T-helper 2 cell treated with Interferon-gamma antibody and Interleukin-4, amounts not matched to agents 100 ng/mL and 5 ng/mL, for 36 hours (primary cell): ENCODE data around the gene HHLA2. TPM values are rescaled to one million over a fixed set of nuclear protein-coding genes. Genes with fewer than 3 reads are reported as not detected.

ENCODE experiments used
- intact Hi-C: fragments of 100-400 bp; cut with micrococcal nuclease; formaldehyde crosslinking; loops from one replicate; pipeline ENCODE4 v1.15.1; 2023
- total RNA-seq: library from RNA; stranded (reverse); gene quantifications from 2 replicates; pipeline ENCODE4 v1.2.3, GENCODE V29; 2022

Gene HHLA2
- total RNA-seq, 1 donor from 2014 or later = 2.5 TPM

DNA sequence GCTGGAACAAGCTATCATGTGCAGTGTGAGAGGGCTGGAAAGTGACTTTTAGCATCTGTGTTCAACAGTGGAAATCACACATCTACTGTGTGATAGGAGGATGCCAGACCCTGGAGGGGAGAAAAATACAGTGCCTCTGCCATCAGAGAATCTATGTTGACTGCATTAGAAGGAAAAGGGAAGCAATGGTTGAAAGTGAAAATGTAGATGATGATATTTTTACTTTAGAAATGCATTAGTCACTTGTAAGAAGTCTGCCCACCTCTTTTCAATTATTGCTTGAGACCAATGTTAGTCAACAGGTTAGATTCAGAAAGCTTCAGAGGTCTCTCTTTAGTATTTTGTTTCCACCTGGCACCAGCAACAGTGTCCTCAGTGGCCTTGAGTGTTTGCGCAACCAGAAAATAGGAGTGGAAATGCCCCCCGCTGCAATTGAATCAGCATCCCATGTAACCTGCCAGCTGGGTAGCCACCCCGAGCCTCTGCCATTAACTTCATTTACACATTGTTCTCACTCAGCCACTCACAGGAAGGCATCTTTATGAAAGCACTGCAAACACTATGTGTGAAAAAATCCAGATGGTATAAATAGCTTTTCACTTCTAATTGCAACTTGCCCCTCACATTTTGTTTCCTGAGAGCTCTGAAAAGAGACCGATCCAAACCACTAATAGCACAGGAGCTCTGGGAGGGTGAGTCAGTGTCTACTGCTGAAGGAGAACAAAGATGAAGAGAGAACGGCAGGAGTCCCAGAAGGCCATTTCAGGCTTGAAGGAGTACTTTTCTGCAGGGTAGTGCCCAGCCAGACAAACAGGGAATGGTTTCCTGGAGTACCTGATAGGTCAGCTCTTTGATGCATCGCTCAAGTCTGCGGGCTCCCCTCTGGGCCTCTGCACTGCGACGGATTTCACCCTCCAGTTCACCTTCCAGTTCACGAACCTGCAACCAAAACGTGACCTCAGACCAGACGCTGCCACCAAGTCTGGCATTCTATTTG lies 92.1 kb downstream of the HHLA2 start:
- intact Hi-C loops = no loop called here

DNA sequence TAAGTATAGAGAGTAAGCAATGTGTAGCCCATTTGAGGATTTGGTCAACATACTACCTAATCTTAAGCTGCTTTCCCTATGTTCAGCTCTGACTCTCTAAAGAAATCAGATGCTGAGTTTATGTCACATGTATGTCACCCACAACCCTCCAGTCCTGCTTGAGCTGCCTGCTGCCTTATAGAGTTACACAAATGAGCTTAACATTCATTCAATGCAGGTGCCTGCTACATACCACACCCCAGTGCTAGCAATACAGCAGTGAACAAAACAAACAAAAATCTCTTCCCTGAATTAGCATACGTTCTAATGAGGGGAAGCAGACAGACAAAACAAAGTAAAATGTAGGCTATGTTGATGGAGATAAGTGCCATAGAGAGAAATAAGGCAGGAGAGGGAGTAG lies 93.0 kb downstream of the HHLA2 start:
- intact Hi-C loops = no loop called here

DNA sequence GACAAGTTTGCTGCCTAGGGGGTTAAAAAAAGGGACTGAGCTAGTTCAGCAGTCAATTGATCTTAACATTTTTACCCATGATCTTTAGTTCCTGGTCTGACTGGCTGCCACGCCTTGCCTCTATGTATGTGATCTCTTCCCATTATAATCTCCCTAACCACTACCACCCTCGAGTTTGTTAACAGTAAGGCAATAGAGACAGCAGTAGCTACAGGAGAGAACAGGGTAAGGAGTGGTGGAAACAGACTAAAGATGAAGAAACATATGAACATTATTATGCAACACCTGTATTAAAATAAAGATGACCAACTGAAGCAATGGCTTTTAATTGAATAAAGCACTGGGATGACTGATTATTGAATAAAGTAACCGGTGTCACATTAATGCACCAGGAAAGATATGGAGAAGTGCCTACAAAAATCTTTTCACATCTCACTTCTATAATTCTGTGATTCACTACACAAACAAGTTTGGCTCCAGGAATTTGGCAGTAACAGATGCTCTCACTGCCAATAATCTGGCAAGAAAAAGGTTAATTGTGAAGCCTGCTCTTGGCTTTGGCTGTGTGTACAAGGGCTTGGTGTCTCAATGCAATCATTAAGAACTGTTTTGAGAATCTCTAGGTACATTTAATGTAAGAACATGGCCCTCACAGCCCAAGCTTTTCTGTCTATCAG lies 95.7 kb downstream of the HHLA2 start:
- intact Hi-C loops = no loop called here

DNA sequence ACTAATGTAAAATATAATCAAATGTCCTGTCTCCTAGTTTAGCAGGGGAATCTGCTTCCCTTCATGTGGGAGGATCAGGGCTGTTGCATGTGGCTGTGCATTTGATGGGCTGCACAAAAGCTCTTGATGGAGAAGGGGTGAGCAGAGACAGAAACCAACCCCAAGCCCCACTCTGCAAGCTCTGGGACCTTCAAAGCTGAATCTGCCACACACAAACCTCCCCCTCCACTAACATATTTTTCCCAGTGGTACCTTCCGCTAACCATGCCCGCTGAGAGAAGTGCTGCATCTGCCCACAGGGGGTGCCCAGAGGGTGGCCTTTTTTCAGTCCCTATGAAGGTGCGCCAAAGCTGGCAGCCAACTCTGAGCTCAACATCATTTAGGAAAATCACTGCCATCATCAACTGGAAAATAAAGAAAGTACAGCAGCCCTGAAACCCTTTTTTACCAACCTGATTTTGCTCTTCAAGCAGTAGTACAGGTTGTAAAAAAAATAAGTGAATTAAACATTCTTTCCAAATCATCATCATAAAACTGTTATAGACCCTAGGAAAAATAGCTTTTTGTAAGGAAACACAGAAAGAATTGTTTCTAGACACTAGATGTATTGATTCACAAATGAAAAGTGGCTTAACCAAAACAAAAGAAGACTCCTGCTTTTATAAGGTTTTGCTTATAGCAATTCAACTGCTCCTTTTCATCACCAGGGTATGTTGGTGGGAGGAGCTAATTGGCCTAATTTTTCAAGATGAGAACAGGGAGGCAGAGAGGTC lies 97.0 kb downstream of the HHLA2 start:
- intact Hi-C loops = no loop called here

DNA sequence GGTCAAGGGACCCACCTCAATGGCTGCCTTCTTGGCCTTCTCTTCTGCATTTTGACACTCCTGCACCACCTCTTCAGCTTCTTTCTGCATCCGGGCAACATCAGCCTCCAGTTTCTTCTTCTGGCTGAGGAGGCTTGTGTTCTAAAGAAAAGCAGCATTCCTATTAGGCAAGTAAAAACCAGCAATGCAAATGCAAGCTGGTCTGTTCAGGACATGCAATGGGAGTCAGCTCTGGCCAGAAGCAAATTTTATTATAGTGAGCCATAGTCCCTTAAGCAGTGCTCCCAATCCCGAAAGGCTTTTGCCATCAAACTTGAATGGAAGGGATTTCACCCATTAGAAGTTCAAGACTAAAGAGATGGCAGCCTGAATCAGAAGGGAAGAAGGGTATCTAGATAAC lies 97.7 kb downstream of the HHLA2 start:
- intact Hi-C loops = no loop called here

DNA sequence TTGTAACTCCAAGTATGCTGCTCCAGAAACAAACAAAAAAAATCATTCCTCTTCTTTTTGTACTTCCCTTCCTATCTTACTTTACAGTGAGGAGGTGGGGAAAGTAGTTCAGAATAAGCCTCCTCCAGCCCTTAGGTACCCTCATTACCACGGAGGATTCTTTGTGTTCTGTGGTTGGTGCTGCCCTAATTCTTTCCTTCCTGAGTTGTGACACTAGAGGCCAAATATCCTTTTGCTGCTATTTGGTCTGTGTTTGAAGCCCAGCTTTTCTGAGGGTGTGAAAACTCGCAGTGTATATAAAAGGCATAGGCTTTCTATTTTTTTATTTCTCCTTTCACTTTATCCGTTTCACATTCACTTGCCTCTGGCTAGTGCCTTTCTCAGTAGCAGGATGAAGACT lies 98.2 kb downstream of the HHLA2 start:
- intact Hi-C loops = no loop called here

DNA sequence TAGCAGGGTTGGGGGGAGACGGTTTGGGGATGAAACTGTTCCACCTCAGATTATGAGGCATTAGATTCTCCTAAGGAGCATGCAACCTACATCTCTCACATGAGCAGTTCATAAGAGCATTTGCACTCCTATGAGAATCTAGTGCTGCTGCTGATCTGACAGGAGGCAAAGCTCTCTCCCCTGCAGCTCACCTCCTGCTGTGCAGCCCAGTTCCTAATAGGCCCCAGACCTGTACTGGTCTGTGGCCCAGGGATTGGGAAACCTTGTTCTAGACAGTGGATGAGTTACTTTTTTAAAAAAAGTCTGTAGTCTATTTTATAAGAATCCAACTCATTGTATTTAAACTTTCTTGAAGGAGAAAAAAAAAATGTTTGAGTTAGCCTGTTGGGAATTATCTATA lies 100.0 kb downstream of the HHLA2 start:
- intact Hi-C loops = no loop called here

DNA sequence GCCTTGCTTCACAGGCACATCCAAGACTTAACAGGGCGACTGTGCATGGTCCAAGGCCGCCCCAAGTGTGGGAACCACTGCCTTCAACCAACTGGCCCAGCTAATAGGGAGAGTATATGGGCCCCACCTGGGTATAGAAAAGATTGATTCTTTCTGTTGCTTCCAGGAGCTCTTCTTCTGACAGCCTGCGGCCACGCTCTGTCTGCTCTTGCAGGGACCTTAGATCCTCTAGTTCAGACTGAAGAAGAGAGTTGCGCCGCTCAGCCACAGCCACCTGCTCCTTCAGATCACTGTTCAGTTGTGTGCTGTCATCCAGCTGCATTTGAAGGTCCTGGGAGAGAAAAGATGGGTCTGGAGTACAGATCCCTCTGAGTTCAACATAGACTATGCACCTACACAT lies 102.2 kb downstream of the HHLA2 start:
- intact Hi-C loops = no loop called here

DNA sequence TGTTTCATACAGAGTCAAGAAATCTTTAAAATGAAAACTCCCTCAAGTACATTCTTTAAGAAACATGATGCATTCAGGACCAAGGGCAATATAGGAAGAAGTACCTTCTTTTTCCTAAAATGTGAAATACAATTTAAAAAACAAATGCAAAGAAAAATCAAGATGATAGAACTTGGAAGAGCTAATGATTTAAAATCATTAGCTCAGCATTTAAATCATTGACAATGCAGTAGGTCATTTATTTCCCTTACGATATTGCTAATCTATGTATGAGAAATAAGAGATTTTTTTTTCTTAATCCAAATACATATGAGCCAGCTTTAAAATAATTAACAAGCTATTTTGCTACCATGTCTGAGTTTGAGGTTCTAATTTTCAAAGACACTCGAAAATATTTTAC lies 105.5 kb downstream of the HHLA2 start:
- intact Hi-C loops = no loop called here

DNA sequence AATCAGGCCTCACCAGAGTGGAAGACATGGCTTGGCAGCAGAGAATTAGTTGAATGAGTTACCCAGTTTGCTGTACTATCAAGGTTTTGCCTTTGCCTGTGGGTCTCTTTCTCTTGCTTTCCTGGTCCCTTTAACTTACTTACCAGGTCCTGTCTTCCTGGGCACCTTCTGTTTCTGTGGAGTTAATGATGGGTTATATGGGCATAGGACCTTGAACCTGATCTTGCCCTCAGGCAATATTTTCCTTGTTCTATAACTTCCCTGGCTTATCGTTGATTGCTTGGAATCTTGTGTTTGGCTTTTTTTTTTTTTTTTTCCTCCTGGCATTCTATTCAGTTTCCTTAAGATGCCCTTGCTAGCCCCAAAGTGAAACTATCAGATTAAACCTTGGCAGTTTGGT lies 106.8 kb downstream of the HHLA2 start:
- intact Hi-C loops = no loop called here

DNA sequence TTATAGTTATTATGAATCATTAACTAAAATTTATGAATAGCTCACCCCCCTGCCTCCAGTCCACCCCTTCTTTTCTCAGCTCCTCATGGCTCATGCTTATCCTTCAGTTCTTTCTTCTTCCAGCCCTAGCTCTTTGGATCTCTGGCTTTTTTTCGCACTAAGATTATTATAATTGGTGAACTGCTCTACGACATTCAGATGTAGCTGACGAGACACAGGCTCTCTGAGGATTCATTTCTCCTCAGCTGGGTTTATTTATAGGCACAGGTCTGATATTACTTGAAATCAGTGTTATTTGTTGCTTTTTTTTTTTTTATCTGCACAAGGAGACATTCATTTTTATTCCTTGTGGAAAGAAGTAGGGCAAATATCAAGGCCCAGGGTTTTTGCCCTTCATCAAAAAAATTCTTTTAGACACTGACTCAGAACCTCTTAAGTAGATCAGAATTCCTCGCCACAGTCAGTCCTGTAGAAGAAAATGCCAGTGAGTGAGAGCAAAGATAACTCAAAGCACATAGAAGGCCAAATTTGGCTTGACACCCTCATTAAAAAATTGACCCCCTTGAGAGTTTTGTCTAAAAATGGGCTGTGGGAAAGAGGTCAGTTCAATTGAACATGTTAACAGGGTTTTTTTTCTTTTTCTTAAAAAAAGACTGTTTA lies 107.5 kb downstream of the HHLA2 start:
- intact Hi-C loops = no loop called here

DNA sequence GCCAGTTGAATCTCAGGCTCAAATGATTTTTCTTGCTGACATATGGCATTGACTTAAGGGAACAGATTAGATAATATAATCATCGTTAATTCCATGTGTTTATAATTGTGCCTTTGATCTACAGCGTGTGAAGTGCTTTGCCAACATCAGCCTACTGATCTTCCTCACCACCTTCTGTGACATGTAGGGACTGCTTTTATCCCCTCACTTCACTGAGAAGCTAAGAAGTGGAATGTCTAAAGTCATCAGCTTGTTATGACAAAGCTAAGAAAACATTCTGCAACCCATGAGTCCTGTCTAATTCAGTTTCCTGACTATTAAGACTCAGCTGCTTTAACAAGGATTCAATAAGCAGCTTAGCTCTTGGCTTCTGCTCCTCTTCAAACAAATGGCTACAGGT lies 108.0 kb downstream of the HHLA2 start:
- intact Hi-C loops = no loop called here

DNA sequence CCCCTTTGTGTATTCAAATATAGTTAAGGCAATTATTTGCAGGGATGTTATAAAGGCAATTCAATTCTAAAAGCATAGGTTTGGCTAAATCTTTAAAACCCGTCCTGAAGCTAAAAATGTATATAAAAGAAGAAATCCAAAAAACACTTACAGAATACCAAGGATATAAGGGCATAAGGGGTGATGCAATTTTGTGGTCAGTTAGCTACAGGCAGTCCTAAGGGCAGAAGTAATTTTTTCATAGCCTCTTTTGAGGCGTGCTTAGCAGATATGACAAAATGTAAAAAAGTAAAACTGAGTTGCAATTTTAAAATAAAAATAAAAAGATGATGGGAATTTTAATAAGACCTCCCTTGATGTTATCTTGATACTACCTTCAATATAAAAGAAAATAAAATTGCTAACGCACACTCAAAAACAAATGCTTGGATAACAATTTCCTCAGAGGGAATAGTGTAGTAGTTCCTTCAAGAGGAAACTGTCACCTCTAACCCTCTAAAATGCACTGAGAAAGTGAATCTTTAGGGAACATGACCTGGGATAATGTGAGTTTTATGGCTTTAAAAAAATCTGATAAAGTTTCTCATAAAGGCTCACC lies 109.8 kb downstream of the HHLA2 start:
- intact Hi-C loops = loop anchor here (1.0 to 5.0 kb wide), 5 partner anchors 183 to 744 kb away; partner anchors contain the start of gene IFT57

DNA sequence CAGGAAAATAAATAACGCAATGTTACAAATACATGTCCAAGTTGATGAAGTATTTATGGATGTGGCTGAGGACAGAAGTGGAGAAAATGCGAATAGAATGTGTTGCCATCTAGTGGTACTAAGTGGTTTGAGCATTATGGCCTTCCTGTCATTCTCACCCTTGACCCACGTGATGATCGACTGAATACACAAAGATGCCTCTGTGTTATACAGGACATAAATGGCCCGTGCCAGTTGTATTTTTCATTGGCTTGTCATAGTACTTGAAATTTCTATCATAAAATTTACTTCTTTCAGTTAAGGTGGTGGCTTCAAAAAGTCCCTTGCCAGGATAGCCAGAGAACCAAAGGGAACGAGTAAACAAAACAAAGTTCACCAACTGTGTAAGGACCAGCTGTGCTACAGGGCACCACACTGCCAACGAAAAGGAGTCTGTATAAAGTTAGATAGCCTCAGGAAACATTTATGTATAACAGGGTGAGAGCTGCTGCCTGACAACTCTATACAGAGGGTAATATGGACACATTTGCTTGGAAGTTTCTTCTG lies 110.4 kb downstream of the HHLA2 start:
- intact Hi-C loops = loop anchor here (1.0 to 5.0 kb wide), 5 partner anchors 184 to 744 kb away; partner anchors contain the start of gene IFT57

DNA sequence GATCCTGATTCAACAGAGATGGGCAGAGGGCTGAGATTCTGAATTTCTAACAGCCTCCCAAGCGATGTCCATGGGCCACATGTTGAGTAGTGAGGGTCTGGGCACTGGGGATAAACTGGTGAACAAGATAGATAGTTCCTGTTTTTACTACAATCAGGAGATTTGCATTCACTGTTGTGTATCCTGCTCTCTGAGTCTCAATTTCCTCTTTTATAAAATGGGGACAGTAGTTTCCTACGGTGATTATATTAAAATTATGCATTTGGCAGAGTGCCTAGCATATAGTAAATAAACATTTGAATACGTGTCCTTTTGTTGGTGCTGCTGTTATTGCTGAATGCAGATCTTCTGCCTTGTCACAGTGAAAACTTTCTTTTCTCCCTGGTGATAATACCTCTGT lies 111.5 kb downstream of the HHLA2 start:
- intact Hi-C loops = loop anchor here (2.0 to 5.0 kb wide), 4 partner anchors 185 to 746 kb away; partner anchors contain the start of gene IFT57

DNA sequence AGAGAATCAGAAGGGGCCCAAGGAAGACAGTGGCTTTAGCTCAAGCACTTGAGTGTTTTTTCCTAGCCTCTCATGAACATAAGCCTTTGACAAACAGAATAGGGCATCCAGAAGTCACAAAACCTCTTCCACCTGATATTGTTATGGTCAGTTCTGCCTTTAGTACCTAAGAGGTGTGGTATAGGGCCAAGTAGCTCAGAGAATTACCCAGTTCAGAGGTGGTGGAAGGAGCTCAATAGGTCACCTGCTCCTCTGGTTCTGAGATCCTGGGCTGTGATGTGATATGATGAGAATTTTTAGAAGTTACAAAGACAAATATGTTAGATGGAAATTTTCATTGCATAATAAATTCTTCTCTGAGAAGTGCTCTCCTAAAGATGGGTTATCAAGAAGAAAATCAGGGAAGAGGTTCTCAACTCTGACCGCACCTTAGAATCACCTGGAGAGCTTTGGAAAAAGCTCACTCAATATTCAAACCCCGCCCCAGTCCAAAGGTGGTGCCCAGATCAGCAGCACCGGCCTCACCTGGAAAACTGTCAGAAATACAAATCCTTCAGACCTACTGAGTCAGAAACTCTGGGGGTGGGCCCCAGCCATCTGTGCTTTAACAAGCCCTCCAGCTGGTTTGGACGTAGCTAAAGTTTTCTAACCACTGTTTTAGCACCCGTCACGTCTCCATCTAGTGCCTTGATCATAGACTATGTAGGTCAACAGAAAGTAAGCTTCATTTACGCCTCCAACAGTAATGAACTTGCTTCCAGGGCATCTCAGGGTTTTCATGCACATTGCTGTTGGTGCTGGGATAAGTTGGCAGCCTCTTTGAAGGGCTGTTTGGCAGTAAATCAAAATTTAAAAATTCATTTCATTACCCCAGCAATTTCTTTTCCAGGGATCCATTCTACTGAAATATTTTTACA lies 112.8 kb downstream of the HHLA2 start:
- intact Hi-C loops = loop anchor here (5.0 kb wide), 1 partner anchor 747 kb away; no protein-coding TSS in a partner anchor

DNA sequence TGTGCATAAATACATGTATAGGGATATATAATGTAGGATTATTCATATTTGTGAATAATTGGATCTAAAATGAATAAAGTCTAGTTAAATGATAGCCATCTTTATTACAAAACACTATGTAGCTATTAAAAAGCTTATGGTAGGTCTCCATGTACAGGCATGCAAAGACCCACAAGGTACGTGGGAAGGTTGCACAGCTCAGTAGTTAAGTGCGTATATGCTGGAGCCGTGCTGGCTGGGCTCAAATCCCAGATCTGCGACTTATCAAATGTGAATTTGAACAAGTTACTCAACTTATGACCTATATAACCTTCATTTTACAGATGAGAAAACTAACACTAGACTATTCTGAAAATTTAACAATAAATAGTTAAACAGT lies 113.4 kb downstream of the HHLA2 start:
- intact Hi-C loops = loop anchor here (5.0 kb wide), 1 partner anchor 747 kb away; no protein-coding TSS in a partner anchor

DNA sequence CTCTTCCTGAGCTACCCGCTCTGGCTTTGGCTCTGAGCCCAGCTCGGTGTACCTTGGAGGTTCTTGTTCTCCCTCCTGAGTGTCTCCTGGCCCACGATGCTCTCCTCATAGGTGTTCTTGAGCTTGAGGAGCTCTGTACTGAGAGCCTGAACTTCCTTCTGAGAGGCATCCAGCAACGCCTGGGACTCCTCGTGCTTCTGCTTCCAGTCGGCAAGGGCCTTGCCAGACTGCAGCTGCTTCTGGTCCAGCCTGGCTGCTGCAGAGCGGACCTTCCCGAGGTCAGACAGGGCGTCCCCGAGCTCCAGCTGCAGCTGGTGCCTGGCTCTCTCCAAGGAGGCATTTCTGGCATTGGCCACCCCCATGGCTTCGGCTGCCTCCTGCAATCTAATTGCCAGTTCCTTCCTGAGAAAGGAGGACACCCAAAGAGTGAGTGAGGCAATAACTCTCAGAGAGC lies 114.2 kb downstream of the HHLA2 start:
- intact Hi-C loops = no loop called here

DNA sequence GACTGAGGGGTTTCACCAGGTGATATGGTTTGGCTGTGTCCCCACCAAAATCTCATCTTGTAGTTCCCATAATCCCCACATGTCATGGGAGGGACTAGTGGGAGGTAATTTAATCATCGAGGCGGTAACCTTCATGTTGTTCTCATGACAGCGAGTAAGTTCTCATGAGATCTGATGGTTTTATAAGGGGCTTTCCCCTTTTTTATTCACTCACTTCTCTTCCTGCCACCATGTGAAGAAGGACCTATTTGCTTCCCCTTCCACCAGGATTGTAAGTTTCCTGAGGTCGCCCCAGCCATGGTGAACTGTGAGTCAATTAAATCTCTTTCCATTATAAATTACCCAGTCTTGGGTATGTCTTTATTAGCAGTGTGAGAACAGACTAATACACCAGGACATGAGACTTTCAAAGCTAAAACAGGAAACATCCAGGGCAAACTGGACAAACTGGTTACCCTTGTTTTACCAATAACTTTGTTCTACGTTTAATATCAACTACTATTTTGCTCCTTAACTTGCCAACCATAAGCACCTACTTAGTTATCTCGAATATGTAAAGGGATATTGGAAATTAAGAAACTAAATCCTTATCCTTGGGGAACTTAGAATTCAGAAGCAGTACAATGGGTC lies 115.9 kb downstream of the HHLA2 start:
- intact Hi-C loops = no loop called here
